Measurements from ENCODE around the gene TNNI3K.

TNNI3K gene

GRCh38 chr1:74432325-74432724, 197.1 kb downstream of the TNNI3K start:
- no peak for DNase-seq (ENCODE audit: low read depth in 1 of 2, low spot score in 1 of 2)

- no peak for DNase-seq (ENCODE audit: low read depth in 1 of 2, low spot score in 1 of 2)
These were observed 199.1 kb downstream of the TNNI3K start for GRCh38 chr1:74434321-74434720.

GRCh38 chr1:74436078-74436477, 200.9 kb downstream of the TNNI3K start:
- DNase-seq (ENCODE audit: low read depth in 1 of 2, low spot score in 1 of 2), result no peak

GRCh38 chr1:74437035-74437434, 201.8 kb downstream of the TNNI3K start:
- no peak for DNase-seq (ENCODE audit: low read depth in 1 of 2, low spot score in 1 of 2)

GRCh38 chr1:74452035-74452434, 216.8 kb downstream of the TNNI3K start:
- DNase-seq (ENCODE audit: low read depth in 1 of 2, low spot score in 1 of 2), result no peak

GRCh38 chr1:74453277-74453676, 218.1 kb downstream of the TNNI3K start:
- no peak for DNase-seq (ENCODE audit: low read depth in 1 of 2, low spot score in 1 of 2)

- DNase-seq (ENCODE audit: low read depth in 1 of 2, low spot score in 1 of 2), result no peak
These were observed 220.2 kb downstream of the TNNI3K start for GRCh38 chr1:74455390-74455789.

GRCh38 chr1:74457253-74457652, 222.1 kb downstream of the TNNI3K start:
- no peak for DNase-seq (ENCODE audit: low read depth in 1 of 2, low spot score in 1 of 2)

GRCh38 chr1:74463333-74463988, 228.3 kb downstream of the TNNI3K start:
- DNase-seq (ENCODE audit: low read depth in 1 of 2, low spot score in 1 of 2), result no peak

- DNase-seq (ENCODE audit: low read depth in 1 of 2, low spot score in 1 of 2), result no peak
These were observed 228.8 kb downstream of the TNNI3K start for GRCh38 chr1:74464037-74464436.

- no peak for DNase-seq (ENCODE audit: low read depth in 1 of 2, low spot score in 1 of 2)
These were observed 230.1 kb downstream of the TNNI3K start for GRCh38 chr1:74465193-74465681.

- DNase-seq (ENCODE audit: low read depth in 1 of 2, low spot score in 1 of 2), result no peak
These were observed 232.7 kb downstream of the TNNI3K start for GRCh38 chr1:74467786-74468377.

GRCh38 chr1:74468982-74469603, 233.9 kb downstream of the TNNI3K start:
- DNase-seq (ENCODE audit: low read depth in 1 of 2, low spot score in 1 of 2), result no peak

- DNase-seq (ENCODE audit: low read depth in 1 of 2, low spot score in 1 of 2), result no peak
These were observed 235.1 kb downstream of the TNNI3K start for GRCh38 chr1:74470251-74470650.

GRCh38 chr1:74470936-74471335, 235.7 kb downstream of the TNNI3K start:
- DNase-seq (ENCODE audit: low read depth in 1 of 2, low spot score in 1 of 2), result no peak

- DNase-seq (ENCODE audit: low read depth in 1 of 2, low spot score in 1 of 2), result no peak
These were observed 236.3 kb downstream of the TNNI3K start for GRCh38 chr1:74471470-74471869.

GRCh38 chr1:74474585-74474984, 239.4 kb downstream of the TNNI3K start:
- DNase-seq (ENCODE audit: low read depth in 1 of 2, low spot score in 1 of 2), result no peak

- no peak for DNase-seq (ENCODE audit: low read depth in 1 of 2, low spot score in 1 of 2)
These were observed 243.8 kb downstream of the TNNI3K start for GRCh38 chr1:74478979-74479378.

GRCh38 chr1:74480068-74480467, 244.9 kb downstream of the TNNI3K start:
- no peak for DNase-seq (ENCODE audit: low read depth in 1 of 2, low spot score in 1 of 2)

- no peak for DNase-seq (ENCODE audit: low read depth in 1 of 2, low spot score in 1 of 2)
These were observed 246.4 kb downstream of the TNNI3K start for GRCh38 chr1:74481607-74482006.

GRCh38 chr1:74485622-74486021, 250.4 kb downstream of the TNNI3K start:
- DNase-seq (ENCODE audit: low read depth in 1 of 2, low spot score in 1 of 2), result no peak

GRCh38 chr1:74486036-74486435, 250.8 kb downstream of the TNNI3K start:
- DNase-seq (ENCODE audit: low read depth in 1 of 2, low spot score in 1 of 2), result no peak

Data from activated CD4-positive, alpha-beta T cell treated with anti-CD3 and anti-CD28 coated beads, Interleukin-2, amount 50 U/mL, for 24 hours (primary cell).